Measurements from ENCODE around the gene GRK5.

- no peak for TF ChIP-seq CTCF (conservative IDR thresholded peaks at IDR 0.05; ENCODE audit: low read depth, low read length)
- no peak for TF ChIP-seq EZH2 (IDR thresholded peaks at IDR 0.05; ENCODE audit: low read length, unreplicated experiment)
Measured at GRCh38 chr10:119453313-119453712, 245.9 kb downstream of the GRK5 start.
